NT2/D1 (cell line): Measurements from ENCODE around the gene SLITRK6.

Experiments
- SUZ12 ChIP-seq: IDR thresholded peaks from 2 replicates; pipeline ENCODE4 v1.6.1; 2011; ENCODE audit not compliant: insufficient read length, insufficient read depth; ENCODE audit errors: extremely low read depth
- YY1 ChIP-seq: IDR thresholded peaks from 2 replicates; pipeline ENCODE4 v1.6.1; 2011; ENCODE audit not compliant: insufficient read length, insufficient read depth
- ZNF274 ChIP-seq: IDR thresholded peaks from 2 replicates; pipeline ENCODE4 v1.6.1; 2011; ENCODE audit warnings: mild to moderate bottlenecking, low read depth, low read length

- TF ChIP-seq SUZ12 (no peak), ZNF274 (no peak), YY1 (no peak)
Measured at GRCh38 chr13:85755123-85755522, 44.1 kb downstream of the SLITRK6 start.
